K562 (cell line): ENCODE measurements around the gene ALOX12B. TPM values are rescaled to one million over a fixed set of nuclear protein-coding genes. Genes with fewer than 3 reads are reported as not detected.

Source experiments
- CBFB ChIP-seq: sonication (generic); formaldehyde crosslinking; IDR thresholded peaks from 2 replicates; pipeline ENCODE4 v1.4.0; 2020; ENCODE audit warnings: mild to moderate bottlenecking, missing genetic modification reagents
- CC2D1A ChIP-seq: fragments of 450-650 bp; IDR thresholded peaks from 2 replicates; pipeline ENCODE4 v1.6.1; 2017; ENCODE audit warnings: mild to moderate bottlenecking
- CGGBP1 ChIP-seq: fragments of 250-450 bp; sonication (Bioruptor Pico); IDR thresholded peaks from 2 replicates; pipeline ENCODE4 v1.9.0; 2021; ENCODE audit warnings: mild to moderate bottlenecking
- CTBP1 ChIP-seq: fragments of 450-650 bp; IDR thresholded peaks from 2 replicates; pipeline ENCODE4 v1.6.1; 2016; ENCODE audit warnings: borderline replicate concordance
- CTCFL ChIP-seq: IDR thresholded peaks from 2 replicates; pipeline ENCODE4 v1.6.1; 2011; ENCODE audit warnings: borderline replicate concordance, low read depth, mild to moderate bottlenecking, moderate library complexity, low read length; ENCODE audit not compliant: insufficient read depth, poor library complexity, severe bottlenecking
- L3MBTL2 ChIP-seq: fragments of 450-650 bp; IDR thresholded peaks from 2 replicates; pipeline ENCODE4 v1.6.1; 2016; ENCODE audit warnings: mild to moderate bottlenecking, moderate library complexity
- MAZ ChIP-seq, 2 experiments: fragments of 450-650 bp in 1 of 2; sonication (generic) in 1 of 2; formaldehyde crosslinking; IDR thresholded peaks in 1 of 2; conservative IDR thresholded peaks in 1 of 2; 2 replicates each; pipeline versions ENCODE4 v1.4.0 to v1.5.0; 2020; ENCODE audit warnings: mild to moderate bottlenecking in 1 of 2, missing genetic modification reagents in 1 of 2
- MGA ChIP-seq: fragments of 450-650 bp; IDR thresholded peaks from 2 replicates; pipeline ENCODE4 v1.6.1; 2016; ENCODE audit warnings: mild to moderate bottlenecking, moderate library complexity
- POLR2G ChIP-seq: fragments of 200-400 bp; formaldehyde crosslinking; IDR thresholded peaks from 2 replicates; pipeline ENCODE4 v1.6.1; 2017; ENCODE audit warnings: low read depth, mild to moderate bottlenecking, antibody characterized with exemption, low read length, moderate library complexity
- SMAD4 ChIP-seq: fragments of 250-450 bp; sonication (Bioruptor Pico); conservative IDR thresholded peaks from 2 replicates; pipeline ENCODE4 v1.8.0; 2021; ENCODE audit warnings: inconsistent platforms, mild to moderate bottlenecking, moderate library complexity
- SMARCA5 ChIP-seq: fragments of 450-650 bp; IDR thresholded peaks from 2 replicates; pipeline ENCODE4 v1.6.1; 2016
- SMARCB1 ChIP-seq: IDR thresholded peaks from 2 replicates; pipeline ENCODE4 v1.6.1; 2011; ENCODE audit warnings: improper control_type of control experiment, low read depth; ENCODE audit not compliant: insufficient read length
- TRIM28 ChIP-seq: fragments of 450-650 bp; IDR thresholded peaks from 2 replicates; pipeline ENCODE4 v1.6.1; 2017
- ZEB2 ChIP-seq: fragments of 450-650 bp; IDR thresholded peaks from 2 replicates; pipeline ENCODE4 v1.6.1; 2016
- polyA plus RNA-seq, 8 experiments: library from polyadenylated mRNA; depleted of rRNA in 4 of 8; stranded (reverse) in 5 of 8; unstranded in 3 of 8; fragments of >200 nt; fragmentation: Nextera tagmentation in 2 of 8; fragmentation: Illumina TruSeq in 1 of 8; extraction: Ambion mirVana in 2 of 8; extraction: Trizol in 1 of 8; gene quantifications; 2 replicates each; pipeline versions ENCODE4 v1.2.1 to v1.2.3, GENCODE V29; 2011 to 2014; ENCODE audit warnings: inconsistent platforms in 1 of 8, missing spikeins in 1 of 8
- total RNA-seq, 7 experiments: library from RNA; depleted of rRNA in 6 of 7; stranded (reverse); fragments of >200 nt in 6 of 7; fragmentation: Illumina TruSeq in 2 of 7; extraction: Trizol in 2 of 7; gene quantifications; 2 replicates each; pipeline versions ENCODE4 v1.2.1 to v1.2.3, GENCODE V29; 2011 to 2021; ENCODE audit warnings: low replicate concordance in 1 of 7

ALOX12B gene
- total and polyA plus RNA-seq, 9 of the 15 experiments (the other 6 are each of a cell fraction or from before 2014, with no cell fraction given) = not detected

- TF ChIP-seq MGA (peak; percentile 52; the same call in 1 of the 2 replicates), SMAD4 (CRISPR knock-in tag) (peak; percentile 55; the same call in 1 of the 2 replicates), L3MBTL2 (peak; percentile 69), CC2D1A (0 out of 2 replicates have a peak, but pooled peaks have one; percentile 21), MAZ (CRISPR knock-in tag; conservative IDR thresholded peaks at IDR 0.05 in 1 of 2, IDR thresholded peaks at IDR 0.05 in 1 of 2) (peak in 1 of 2 experiments; percentile 86; a peak in 2 of 4 replicates), TRIM28 (no peak), CGGBP1 (CRISPR knock-in tag) (no peak), CTBP1 (peak; percentile 95), CBFB (CRISPR knock-in tag) (peak; percentile 28; the same call in 1 of the 2 replicates), POLR2G (0 out of 2 replicates have a peak, but pooled peaks have one; percentile 29), SMARCA5 (no peak), SMARCB1 (no peak), ZEB2 (peak; percentile 91), CTCFL (peak; percentile 81)
Measured at GRCh38 chr17:8109661-8110455, 22.3 kb upstream of the ALOX12B start (continued).
